Astrocyte (in vitro differentiated cells and primary cell): Measurements from ENCODE around the gene TMEM17.

Experiments
- EZH2 ChIP-seq: IDR thresholded peaks from 2 replicates; pipeline ENCODE4 v1.6.1; 2012; ENCODE audit warnings: mild to moderate bottlenecking, low read length, inconsistent platforms; ENCODE audit not compliant: insufficient read depth
- TF ChIP-seq, protein P1 (sequence below): IDR thresholded peaks from 2 replicates; pipeline ENCODE4 v1.5.1; 2011; ENCODE audit warnings: low read depth, mild to moderate bottlenecking, inconsistent platforms, low read length, moderate library complexity; ENCODE audit not compliant: insufficient read depth

GRCh38 chr2:62460175-62460574 is 45.8 kb downstream of the TMEM17 start:
- no peak for TF ChIP-seq EZH2
- TF ChIP-seq, protein P1, sequence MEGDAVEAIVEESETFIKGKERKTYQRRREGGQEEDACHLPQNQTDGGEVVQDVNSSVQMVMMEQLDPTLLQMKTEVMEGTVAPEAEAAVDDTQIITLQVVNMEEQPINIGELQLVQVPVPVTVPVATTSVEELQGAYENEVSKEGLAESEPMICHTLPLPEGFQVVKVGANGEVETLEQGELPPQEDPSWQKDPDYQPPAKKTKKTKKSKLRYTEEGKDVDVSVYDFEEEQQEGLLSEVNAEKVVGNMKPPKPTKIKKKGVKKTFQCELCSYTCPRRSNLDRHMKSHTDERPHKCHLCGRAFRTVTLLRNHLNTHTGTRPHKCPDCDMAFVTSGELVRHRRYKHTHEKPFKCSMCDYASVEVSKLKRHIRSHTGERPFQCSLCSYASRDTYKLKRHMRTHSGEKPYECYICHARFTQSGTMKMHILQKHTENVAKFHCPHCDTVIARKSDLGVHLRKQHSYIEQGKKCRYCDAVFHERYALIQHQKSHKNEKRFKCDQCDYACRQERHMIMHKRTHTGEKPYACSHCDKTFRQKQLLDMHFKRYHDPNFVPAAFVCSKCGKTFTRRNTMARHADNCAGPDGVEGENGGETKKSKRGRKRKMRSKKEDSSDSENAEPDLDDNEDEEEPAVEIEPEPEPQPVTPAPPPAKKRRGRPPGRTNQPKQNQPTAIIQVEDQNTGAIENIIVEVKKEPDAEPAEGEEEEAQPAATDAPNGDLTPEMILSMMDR: no peak
